Kidney capillary endothelial cell (primary cell): ENCODE results near the gene FSCB.
"Not testable (repeated sequence)": the region's sequence is repeated elsewhere in the genome, so short reads cannot be mapped to it uniquely, and the experiment has no call there.

ENCODE experiments used
- DNase-seq: peaks from one replicate; pipeline ENCODE4 v3.0.0-alpha.2; 2018; ENCODE audit warnings: low spot score

FSCB gene, protein sequence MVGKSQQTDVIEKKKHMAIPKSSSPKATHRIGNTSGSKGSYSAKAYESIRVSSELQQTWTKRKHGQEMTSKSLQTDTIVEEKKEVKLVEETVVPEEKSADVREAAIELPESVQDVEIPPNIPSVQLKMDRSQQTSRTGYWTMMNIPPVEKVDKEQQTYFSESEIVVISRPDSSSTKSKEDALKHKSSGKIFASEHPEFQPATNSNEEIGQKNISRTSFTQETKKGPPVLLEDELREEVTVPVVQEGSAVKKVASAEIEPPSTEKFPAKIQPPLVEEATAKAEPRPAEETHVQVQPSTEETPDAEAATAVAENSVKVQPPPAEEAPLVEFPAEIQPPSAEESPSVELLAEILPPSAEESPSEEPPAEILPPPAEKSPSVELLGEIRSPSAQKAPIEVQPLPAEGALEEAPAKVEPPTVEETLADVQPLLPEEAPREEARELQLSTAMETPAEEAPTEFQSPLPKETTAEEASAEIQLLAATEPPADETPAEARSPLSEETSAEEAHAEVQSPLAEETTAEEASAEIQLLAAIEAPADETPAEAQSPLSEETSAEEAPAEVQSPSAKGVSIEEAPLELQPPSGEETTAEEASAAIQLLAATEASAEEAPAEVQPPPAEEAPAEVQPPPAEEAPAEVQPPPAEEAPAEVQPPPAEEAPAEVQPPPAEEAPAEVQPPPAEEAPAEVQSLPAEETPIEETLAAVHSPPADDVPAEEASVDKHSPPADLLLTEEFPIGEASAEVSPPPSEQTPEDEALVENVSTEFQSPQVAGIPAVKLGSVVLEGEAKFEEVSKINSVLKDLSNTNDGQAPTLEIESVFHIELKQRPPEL

DNA sequence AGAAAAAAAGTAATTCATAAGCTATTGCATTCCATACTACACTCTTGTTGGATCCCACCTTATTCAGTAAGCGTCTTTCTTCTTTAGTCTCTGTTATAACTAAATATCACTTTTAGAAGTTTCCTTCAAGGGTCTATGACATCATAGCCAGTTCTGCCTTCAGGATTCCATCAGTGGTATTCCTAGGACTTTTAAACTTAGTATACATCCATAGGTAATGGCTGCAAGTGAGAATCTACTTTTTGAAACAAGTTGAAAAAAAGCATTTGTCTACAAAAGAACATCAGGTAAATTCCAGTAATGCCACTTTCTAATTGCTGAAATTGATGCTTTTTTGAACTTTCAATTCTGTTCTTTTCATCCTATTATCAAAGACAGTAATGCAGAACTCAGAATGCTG, at the start of gene FSCB:
Gene FSCB (minus strand): TSS at position 101 of the 400 bp plus-strand sequence. CDS start 296 bp downstream, outside the sequence.
- DNase-seq = no peak

DNA sequence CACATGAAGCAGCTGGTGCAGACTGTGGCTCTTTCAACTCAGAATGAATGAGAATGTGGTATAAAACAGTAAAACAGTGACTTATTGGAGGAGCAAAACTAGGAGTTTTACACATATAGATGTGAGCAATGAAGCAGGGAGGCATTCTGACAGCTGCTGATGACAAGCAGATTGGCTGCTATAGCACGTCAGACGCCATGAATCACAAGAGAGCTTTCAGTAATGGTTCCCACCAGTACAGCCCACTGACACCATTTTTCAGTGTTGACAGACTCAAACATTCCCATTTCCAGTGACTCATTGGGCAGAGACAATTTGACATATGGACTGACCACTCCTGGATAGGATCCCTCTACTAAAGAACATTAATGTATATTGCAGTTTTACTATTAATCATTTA, 24.6 kb upstream of the FSCB start:
- no peak for DNase-seq

DNA sequence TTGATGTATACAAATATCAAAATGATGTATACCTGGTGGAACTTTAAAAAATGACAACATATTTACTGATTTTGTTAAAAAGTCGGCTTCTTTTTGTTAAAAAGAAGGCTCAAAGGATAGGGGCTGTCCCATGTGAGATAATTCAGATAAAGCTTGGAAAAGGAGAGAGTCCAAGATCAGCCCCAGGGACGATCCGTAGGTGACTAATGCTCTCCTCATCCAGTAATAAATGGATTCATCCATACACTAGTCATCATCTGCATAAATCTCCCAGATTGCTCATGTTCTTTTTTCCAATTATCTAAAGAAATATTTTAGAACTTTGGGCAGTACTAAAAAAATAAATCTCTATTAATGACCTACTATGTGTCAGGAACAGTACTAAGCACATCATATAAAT, 23.4 kb upstream of the FSCB start:
- DNase-seq = no peak

DNA sequence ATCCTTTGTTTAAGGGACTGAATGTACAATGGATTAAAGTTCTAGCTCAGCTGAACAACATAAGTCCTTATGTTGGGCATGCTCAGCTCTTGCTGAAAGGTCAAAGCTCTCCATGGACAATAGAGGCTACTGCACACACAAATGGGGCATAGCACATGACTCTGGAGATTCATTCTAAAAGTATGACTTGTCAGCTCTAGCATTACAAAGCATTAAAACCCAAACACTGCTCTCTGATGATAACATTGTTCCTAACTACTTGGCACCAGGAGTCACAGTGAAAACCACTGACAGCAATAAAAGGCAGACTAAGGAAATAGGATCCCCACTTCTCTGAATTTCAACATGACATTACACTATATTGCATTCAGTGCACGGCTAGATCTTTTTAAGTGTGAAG, 21.9 kb upstream of the FSCB start:
- no peak for DNase-seq

DNA sequence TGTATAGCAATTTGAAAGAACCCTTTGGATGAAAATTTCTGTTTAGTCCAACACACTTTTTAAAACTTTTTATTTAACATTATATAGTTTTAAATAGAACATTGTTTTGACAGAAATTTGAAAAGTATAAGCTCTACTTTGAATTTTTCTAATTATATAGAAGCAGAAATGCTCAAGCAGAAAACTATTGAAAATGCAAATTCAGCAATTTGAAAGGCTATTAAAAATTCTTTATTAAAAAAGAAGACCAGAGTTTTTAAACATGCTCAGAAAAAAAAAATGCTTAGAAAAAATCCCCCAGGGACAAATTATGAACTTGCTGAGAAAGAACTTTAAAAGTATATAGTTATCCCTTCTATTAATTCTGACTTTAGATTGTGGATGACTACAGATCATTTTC, 21.1 kb upstream of the FSCB start:
- no peak for DNase-seq

DNA sequence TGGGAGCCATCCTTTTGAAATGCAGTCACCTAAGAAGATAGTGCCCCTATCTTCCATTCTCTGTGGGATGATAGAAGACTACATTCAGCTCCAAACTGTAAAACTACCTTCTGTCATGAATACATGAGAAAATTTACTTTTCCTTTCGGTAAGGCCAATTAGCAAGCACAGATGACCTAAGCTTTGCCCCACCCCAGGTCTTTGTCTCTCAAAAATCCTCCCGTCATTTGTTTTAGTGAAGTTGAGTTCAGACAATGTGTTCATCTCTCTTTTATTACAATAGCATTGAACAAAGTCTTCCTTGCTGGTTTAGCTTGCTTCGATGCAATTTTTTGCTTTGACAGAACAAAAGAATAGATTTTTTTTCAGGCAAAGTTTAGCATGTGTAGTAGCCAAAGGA, 18.2 kb upstream of the FSCB start:
- DNase-seq = no peak

DNA sequence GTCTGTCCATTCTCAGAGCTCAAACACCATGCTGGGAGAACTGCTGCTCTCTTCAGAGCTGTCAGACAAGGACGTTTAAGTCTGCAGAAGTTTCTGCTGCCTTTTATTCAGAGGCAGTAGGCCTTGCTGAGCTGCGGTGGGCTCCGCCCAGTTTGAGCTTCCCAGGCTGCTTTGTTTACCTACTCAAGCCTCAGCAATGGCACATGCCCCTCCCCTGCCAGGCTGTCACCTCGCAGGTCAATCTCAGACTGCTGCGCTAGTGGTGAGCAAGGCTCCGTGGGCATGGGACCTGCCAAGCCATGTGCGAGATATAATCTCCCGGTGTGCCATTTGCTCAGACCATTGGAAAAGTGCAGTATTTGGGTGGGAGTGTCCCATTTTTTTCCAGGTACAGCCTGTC, 8.6 kb upstream of the FSCB start:
- DNase-seq = not testable (repeated sequence)

DNA sequence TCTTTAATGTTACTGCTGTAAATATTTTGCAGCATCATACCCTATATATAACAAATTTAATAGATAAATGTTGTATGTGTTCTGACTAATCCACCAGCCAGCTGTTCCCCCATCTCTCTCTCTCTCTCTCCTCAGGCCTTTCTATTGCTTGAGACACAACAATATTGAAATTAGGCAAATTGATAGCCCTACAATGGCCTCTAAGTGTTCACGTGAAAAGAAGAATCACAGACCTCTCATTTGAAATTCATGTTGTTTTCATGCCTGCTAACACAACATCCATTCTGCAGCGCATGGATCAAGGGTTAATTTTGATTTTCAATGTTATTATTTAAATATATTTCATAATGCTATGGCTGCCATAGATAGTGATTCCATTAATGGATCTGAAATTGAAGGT, 1.8 kb upstream of the FSCB start:
- DNase-seq = no peak

DNA sequence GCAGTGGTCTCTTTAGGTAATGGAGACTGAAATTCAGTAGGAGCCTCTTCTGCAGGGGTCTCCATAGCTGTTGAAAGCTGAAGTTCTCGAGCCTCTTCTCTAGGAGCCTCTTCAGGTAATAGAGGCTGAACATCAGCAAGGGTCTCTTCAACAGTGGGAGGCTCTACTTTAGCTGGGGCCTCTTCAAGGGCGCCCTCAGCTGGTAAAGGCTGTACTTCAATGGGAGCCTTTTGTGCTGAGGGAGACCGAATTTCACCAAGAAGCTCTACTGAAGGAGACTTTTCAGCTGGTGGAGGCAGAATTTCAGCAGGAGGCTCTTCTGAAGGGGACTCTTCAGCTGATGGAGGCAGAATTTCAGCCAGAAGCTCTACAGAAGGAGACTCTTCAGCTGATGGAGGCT, 1.5 kb downstream of the FSCB start:
- no peak for DNase-seq

DNA sequence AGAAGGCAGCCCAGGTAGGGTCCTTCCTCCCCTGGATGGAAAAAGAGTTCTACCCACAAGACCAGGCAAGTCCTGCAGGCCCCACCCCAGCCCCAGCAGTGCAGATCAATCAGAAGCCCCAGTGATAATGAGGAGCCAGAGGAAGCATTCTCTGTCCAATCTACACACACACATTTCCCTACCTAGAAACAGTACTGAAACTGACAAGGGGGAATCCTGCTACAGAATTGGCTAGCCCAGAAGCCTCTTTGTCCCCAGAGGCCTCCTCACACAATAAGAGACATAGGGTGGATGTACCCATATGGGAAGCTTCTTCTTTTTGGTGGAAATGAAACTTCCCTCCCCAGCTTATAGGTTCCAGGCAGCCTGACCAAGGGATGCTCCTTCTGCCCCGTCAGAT, 9.9 kb downstream of the FSCB start:
- DNase-seq = no peak

DNA sequence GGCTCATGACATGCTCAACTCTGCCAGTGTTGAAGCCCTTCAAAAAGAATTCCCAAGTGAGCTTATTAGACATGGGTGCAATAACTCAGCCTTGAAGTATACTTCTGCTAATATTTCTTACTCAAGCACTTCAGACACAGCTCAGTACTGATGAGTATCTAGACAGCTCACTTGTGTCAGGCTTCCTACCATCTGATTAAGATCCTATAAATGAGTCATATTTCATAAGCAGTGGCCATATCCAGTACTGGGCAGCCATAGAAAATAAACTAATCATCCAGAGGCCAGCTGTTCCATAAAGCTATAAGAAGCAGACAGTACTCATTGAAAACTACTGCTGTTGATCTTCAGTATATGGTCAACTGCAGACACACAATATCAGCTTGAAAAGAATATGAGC, 12.9 kb downstream of the FSCB start:
- no peak for DNase-seq

DNA sequence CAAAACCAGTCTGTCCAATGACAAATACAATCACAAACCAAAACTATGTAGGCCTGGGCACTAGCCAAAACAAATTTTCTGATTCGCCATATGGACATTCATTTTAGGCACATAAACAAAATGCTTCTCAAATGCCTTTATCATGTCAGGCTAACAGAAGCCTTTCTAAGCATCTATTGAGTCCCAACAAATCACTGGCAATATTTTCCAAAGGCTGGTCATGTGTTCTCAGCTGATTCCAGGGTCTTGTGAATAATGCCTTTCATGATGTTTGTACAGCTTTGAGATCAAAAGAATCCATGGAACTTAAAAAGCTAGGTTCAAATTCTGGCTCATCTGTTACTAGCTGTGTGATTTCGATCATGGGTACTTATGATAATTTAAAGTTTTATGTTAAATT, 16.1 kb downstream of the FSCB start:
- DNase-seq = no peak

DNA sequence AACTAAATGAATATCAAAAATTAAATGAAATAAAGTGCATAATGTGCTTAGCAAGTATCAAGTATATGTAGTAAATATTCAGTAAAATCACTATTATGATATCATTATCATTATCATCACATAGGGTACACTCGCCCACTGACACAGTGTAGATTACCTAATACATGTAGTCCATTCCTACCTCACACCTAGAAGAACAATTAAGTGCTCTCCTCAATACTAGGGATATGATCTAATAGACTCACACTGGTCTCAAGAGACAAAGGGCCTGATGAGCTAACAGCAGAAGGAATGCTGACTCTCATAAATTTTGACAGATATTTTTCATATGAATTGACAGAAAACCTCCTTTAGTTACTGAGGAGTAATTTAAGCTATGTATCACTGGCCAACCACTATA, 29.1 kb downstream of the FSCB start:
- no peak for DNase-seq

DNA sequence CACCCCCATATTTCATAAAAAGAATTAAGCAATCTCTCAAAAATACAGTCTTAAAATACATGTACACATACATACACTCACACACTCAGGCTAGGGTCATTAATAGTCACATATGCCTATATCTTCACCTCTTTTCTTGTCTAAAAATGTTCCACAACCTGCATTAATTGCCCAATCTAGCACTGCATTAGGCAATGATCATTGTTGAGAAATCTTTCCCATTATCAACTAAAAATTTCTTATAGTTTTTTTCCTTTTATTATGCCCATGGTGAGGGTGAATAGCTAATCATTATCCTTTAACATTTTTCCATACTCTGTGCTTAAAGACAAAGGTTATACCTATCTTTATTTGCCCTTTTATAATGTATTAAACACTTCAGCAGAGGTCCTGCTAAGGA, 38.3 kb downstream of the FSCB start:
- no peak for DNase-seq

DNA sequence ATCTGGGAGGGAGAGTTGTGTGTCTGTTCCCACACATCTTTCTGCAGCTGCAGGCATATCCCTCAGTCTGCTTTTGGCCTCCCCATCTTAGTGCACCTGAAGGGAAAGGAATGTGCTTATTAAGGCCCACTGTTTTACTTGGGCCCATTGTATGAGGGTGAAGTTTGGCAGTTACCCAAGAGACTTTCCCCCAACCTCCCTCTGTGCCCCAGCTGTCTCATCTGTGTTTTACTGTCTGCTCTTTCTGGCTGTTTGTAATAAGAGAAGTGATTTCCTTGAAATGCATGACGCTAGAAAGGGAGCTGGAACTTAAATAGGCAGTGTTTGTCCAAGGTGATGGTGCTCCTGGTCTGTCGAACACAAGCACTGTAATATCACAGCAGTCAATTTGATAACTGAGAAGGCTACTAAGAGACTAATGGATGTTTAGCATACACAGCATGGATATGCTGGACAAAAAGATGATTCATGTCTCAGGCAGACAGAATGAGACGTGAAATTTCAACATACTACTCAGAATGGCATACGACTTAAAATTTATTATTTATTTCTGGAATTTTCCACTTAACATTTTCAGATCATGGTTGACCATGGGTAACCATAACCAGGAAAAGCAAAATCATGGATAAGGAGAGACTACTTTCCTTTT, 43.6 kb downstream of the FSCB start:
- DNase-seq = no peak

DNA sequence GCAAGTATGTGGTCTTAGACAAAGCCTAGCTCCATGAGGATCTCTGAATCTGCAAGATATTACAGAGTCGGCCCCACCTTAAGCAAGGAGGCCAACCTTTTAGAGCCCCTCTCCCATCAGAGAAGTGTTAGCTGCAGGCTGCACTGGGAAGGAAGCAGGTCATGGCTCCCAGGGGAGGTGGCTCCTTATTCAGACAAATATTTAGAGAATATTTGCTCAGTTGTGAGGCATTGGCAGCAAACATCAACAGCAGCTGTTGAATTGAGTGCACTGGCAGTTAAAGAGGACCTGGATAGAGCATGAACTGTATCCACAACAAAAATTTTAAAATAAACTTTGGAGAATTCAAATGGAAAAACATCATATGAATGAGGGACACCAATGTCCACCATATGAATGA, 44.7 kb downstream of the FSCB start:
- no peak for DNase-seq

DNA sequence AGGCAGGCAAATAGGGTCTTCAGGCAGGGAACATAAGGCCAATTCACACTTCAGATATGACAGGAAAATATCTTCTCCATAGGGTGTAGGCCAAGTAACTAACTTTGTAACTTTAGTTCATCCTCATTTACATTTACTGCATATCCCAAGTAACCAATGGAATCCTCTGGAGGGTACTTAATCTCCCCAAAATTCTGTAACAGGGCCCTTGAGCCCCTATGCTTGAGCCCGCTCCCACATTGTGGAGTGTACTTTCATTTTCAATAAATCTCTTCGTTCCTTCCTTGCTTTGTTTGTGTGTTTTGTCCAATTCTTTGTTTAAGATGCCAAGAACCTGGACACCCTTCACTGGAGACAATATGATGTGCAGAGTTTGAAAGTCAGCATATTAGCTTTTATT, 45.3 kb downstream of the FSCB start:
- no peak for DNase-seq
